Gastroesophageal sphincter (tissue), 4 donors: ENCODE measurements around the gene GMFB. TPM values are rescaled to one million over a fixed set of nuclear protein-coding genes. Genes with fewer than 3 reads are reported as not detected.

Source experiments
- ATAC-seq: fragments of 150-250 bp; one replicate; pipeline ENCODE4 v1.9.1; 2016; ENCODE audit warnings: mild to moderate bottlenecking, moderate library complexity
- H3K27ac ChIP-seq, 4 donors: fragments of 200-600 bp; sonication (generic) in 3 of 4; 1 replicate in 3 of 4; 2 replicates in 1 of 4; pipeline ENCODE4 v1.5.1; 2016 to 2019
- H3K27me3 ChIP-seq: fragments of 200-600 bp; sonication (generic); one replicate; pipeline ENCODE4 v1.5.1; 2019
- H3K36me3 ChIP-seq, 2 donors: fragments of 200-600 bp; sonication (generic); one replicate each; pipeline ENCODE4 v1.5.1; 2019; ENCODE audit warnings: control low read depth in 1 of 2
- H3K4me1 ChIP-seq, 3 donors: fragments of 200-600 bp; sonication (generic); 1 replicate in 2 of 3; 2 replicates in 1 of 3; pipeline ENCODE4 v1.5.1; 2016 to 2019; ENCODE audit warnings: control low read depth in 2 of 3
- H3K4me3 ChIP-seq, 2 donors: fragments of 200-600 bp; sonication (generic); one replicate each; pipeline ENCODE4 v1.5.1; 2019; ENCODE audit warnings: mild to moderate bottlenecking in 1 of 2, moderate library complexity in 1 of 2
- H3K9me3 ChIP-seq, 3 donors: fragments of 200-600 bp; sonication (generic); one replicate each; pipeline ENCODE4 v1.5.1; 2017 to 2019; ENCODE audit warnings: control low read depth in 2 of 3
- EP300 ChIP-seq: sonication (generic); formaldehyde crosslinking; IDR thresholded peaks from one replicate; pipeline ENCODE4 v1.6.1; 2017; ENCODE audit warnings: antibody characterized with exemption, mild to moderate bottlenecking
- POLR2A ChIP-seq, 2 donors: fragments of 450-650 bp; IDR thresholded peaks; one replicate each; pipeline ENCODE4 v1.6.1; 2017; ENCODE audit warnings: antibody characterized with exemption in 2 of 2, mild to moderate bottlenecking in 2 of 2, moderate library complexity in 1 of 2
- POLR2AphosphoS5 ChIP-seq: sonication (generic); formaldehyde crosslinking; IDR thresholded peaks from one replicate; pipeline ENCODE4 v1.6.1; 2017; ENCODE audit warnings: antibody characterized with exemption
- WGBS, 2 donors: methylation state at CpG; one replicate each; pipeline ENCODE4 v1.1.5; 2018; ENCODE audit warnings: low coverage in 1 of 2; 5-methylcytosine and 5-hydroxymethylcytosine counted together
- total RNA-seq, 4 donors: library from RNA; depleted of rRNA; stranded (reverse); fragments of >200 nt; gene quantifications; one replicate each; pipeline ENCODE4 v1.1.0, GENCODE V29; 2016
- TF ChIP-seq, protein P1 (sequence below), 4 experiments: fragments of 200-600 bp in 2 of 4; fragments of 450-650 bp in 2 of 4; sonication (generic) in 1 of 4; IDR thresholded peaks; one replicate each; pipeline ENCODE4 v1.5.1; 2017 to 2019; ENCODE audit warnings: antibody characterized with exemption in 4 of 4, mild to moderate bottlenecking in 2 of 4, moderate library complexity in 2 of 4

GMFB gene
- total RNA-seq, 4 donors from 2014 or later: 40.0 to 43.7 (median 42.3) TPM

DNA sequence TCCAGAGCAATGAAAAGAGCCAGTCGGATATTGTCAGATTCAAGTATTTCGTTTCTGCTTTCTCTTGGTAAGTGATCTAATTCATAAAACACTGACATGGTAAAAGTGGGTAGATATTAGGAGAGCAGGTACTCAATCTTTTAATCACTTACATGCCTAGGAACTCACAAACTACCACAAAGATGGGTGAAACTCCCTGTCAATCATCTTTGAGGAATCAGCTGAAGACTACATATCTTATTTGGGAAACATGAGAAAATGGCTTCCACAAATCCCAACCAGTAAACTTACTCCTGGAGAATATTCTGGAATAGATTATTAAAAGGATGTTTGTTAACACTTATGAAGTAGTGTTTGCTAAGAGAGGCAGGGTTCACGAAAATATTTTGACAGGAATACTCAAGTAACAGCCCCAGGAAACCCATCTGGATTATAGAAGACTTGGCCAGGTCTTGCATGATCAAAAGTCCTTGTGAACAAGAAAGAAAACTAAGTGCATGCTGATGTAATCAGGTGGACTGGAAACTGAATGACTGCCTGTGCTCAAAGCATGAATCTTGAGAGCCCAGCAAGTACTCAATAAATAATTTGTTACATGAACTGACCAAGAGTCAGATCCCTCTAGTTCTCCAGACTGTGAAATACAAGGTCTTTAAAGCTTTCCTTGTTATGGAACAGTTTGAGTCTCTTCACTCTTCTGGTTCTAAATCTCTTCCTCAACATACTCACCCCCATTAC is 63.1 kb downstream of the GMFB start:
- WGBS, 2 donors: 68 to 73% methylated on average over 3 of the region's 3 CpGs
- Histone ChIP-seq H3K27me3 (no peaks in the 10 kb centered on the region), H3K4me3 (no peak overlapping the region), H3K36me3 (peaks cover 5 to 64% of the 10 kb centered on the region in 2 donors), H3K9me3 (no peaks in the 10 kb centered on the region), H3K4me1 (no peaks in the 10 kb centered on the region), H3K27ac (no peak overlapping the region)
- no peak for TF ChIP-seq POLR2AphosphoS5
- no peak for TF ChIP-seq POLR2A (IDR thresholded peaks at IDR 0.05)
- TF ChIP-seq, protein P1, sequence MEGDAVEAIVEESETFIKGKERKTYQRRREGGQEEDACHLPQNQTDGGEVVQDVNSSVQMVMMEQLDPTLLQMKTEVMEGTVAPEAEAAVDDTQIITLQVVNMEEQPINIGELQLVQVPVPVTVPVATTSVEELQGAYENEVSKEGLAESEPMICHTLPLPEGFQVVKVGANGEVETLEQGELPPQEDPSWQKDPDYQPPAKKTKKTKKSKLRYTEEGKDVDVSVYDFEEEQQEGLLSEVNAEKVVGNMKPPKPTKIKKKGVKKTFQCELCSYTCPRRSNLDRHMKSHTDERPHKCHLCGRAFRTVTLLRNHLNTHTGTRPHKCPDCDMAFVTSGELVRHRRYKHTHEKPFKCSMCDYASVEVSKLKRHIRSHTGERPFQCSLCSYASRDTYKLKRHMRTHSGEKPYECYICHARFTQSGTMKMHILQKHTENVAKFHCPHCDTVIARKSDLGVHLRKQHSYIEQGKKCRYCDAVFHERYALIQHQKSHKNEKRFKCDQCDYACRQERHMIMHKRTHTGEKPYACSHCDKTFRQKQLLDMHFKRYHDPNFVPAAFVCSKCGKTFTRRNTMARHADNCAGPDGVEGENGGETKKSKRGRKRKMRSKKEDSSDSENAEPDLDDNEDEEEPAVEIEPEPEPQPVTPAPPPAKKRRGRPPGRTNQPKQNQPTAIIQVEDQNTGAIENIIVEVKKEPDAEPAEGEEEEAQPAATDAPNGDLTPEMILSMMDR (IDR thresholded peaks at IDR 0.05): no peak
- TF ChIP-seq EP300: no peak
- no peak for ATAC-seq

DNA sequence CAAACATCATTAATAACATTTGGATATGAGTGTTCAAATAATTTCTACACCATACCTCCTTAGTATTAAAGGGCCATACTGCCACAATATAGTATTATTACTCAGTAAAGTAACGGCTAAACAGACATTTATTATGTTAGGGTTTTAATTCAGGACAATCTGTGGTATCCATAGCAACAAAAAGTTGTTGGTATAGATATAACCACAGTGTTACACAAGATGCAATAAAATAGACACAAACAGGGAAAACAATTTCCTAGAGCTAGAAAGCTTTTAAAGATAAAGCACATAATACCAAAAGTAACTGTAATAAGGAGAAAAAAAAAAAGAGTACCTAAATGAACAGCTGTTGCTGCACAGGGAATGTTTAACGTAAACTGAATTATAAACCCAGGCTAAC is 63.7 kb downstream of the GMFB start:
- Histone ChIP-seq H3K4me3 (no peak overlapping the region), H3K9me3 (no peaks in the 10 kb centered on the region), H3K4me1 (no peaks in the 10 kb centered on the region), H3K27me3 (no peaks in the 10 kb centered on the region), H3K36me3 (peaks cover 2 to 58% of the 10 kb centered on the region in 2 donors), H3K27ac (no peak overlapping the region)
- no peak for ATAC-seq
- TF ChIP-seq, protein P1 (IDR thresholded peaks at IDR 0.05): no peak
- TF ChIP-seq POLR2AphosphoS5 (no peak), POLR2A (IDR thresholded peaks at IDR 0.05) (no peak), EP300 (no peak)
- WGBS, 2 donors: 64 to 88% methylated on average over 2 of the region's 2 CpGs

Other genes starting within 250 kb of the GMFB start
- gene CDKN3, start 92.0 kb downstream of the GMFB start, total RNA-seq: 1 to 10 TPM in 3 of 4 donors, not detected in 1; 2.0 to 3.1 (median 3.0) TPM
- gene CNIH1, start 47.6 kb downstream of the GMFB start, total RNA-seq: 100 to 1,000 TPM in 2 of 4 donors, 10 to 100 TPM in 2; 96.8 to 179 (median 127) TPM
- 10 to 100 TPM; 12.3 to 32.8 (median 22.2) TPM for gene CGRRF1, start 20.9 kb upstream of the GMFB start, total RNA-seq
- 100 to 1,000 TPM in 2 of 4 donors, 10 to 100 TPM in 2; 65.2 to 163 (median 89.7) TPM for gene SAMD4A, start 78.1 kb upstream of the GMFB start, total RNA-seq